Mucosa of descending colon (tissue), 3 donors: Measurements from ENCODE around the gene MAN2A2. TPM values are rescaled to one million over a fixed set of nuclear protein-coding genes. Genes with fewer than 3 reads are reported as not detected.

Experiments used
- ATAC-seq: fragments of 200-7000 bp; cut with Tn5 transposase; one replicate; pipeline ENCODE4 v1.9.1; 2020; ENCODE audit warnings: mild to moderate bottlenecking, moderate library complexity
- DNase-seq, 3 donors: peaks; one replicate each; pipeline ENCODE4 v3.0.0-alpha.2; 2020
- H3K36me3 ChIP-seq: fragments of 200-600 bp; one replicate; pipeline ENCODE4 v1.8.0; 2021; ENCODE audit warnings: low read depth, mild to moderate bottlenecking
- H3K4me1 ChIP-seq: fragments of 200-600 bp; one replicate; pipeline ENCODE4 v1.8.0; 2021; ENCODE audit warnings: low read depth, mild to moderate bottlenecking
- H3K4me3 ChIP-seq: fragments of 200-600 bp; one replicate; pipeline ENCODE4 v1.8.0; 2021; ENCODE audit warnings: mild to moderate bottlenecking
- H3K9me3 ChIP-seq: fragments of 200-600 bp; one replicate; pipeline ENCODE4 v1.8.0; 2021; ENCODE audit warnings: mild to moderate bottlenecking
- CTCF ChIP-seq: fragments of 200-600 bp; IDR thresholded peaks from one replicate; pipeline ENCODE4 v1.8.0; 2022; ENCODE audit warnings: antibody characterized with exemption, mild to moderate bottlenecking
- intact Hi-C, 2 donors: fragments of 100-400 bp; cut with DNase I in 1 of 2; cut with micrococcal nuclease in 1 of 2; formaldehyde crosslinking; loops; one replicate each; pipeline versions ENCODE4 v1.11.0 to v1.11.1; 2022; cut with DNase I, micrococcal nuclease
- total RNA-seq, 3 donors: library from RNA; stranded (reverse); fragmentation: NEBNext Ultra II Directional in 2 of 3; extraction: Animal tissue kit (Norgen Biotek cat#: 25700) in 2 of 3; gene quantifications; one replicate each; pipeline versions ENCODE4 v1.2.1 to v1.2.4, GENCODE V29; 2021 to 2023
- donor health status: DM: no; HTN: no; CAD: no; lungs with moderate emphysema.
- donor health status: DM: no; HTN: no; CAD: no.
- donor health status: DM: no; HTN: yes; CAD: no.

The MAN2A2 gene
- total RNA-seq, 3 donors from 2014 or later: 50.9 to 75.8 (median 75.3) TPM

- Histone ChIP-seq H3K36me3 (peaks cover 5% of the 10 kb centered on the region), H3K4me3 (no peak overlapping the region), H3K9me3 (no peaks in the 10 kb centered on the region), H3K4me1 (peaks cover 11% of the 10 kb centered on the region)
- DNase-seq: no peak
- TF ChIP-seq CTCF: no peak
- intact Hi-C loops: loop anchor here in 1 of 2 donors (10.0 kb wide), 2 partner anchors 186 to 356 kb away; partner anchors contain the start of gene CRTC3
- ATAC-seq: no peak
Observed at GRCh38 chr15:90880381-90881145, 22.5 kb upstream of the MAN2A2 start.

GRCh38 chr15:90881181-90881977 is 21.7 kb upstream of the MAN2A2 start:
- Histone ChIP-seq H3K4me1 (peaks cover 15% of the 10 kb centered on the region), H3K4me3 (no peak overlapping the region), H3K9me3 (no peaks in the 10 kb centered on the region), H3K36me3 (peaks cover 5% of the 10 kb centered on the region)
- ATAC-seq: no peak
- TF ChIP-seq CTCF: no peak
- no peak for DNase-seq
- intact Hi-C loops: loop anchor here in 1 of 2 donors (10.0 kb wide), 2 partner anchors 187 to 357 kb away; partner anchors contain the start of gene CRTC3

- TF ChIP-seq CTCF: no peak
- Histone ChIP-seq H3K4me3 (no peak overlapping the region), H3K9me3 (no peaks in the 10 kb centered on the region), H3K4me1 (peaks cover 15% of the 10 kb centered on the region), H3K36me3 (peaks cover 5% of the 10 kb centered on the region)
- ATAC-seq (no peak), DNase-seq (no peak)
- intact Hi-C loops: loop anchor here in 1 of 2 donors (10.0 kb wide), 2 partner anchors 187 to 357 kb away; partner anchors contain the start of gene CRTC3
Observed at GRCh38 chr15:90881978-90882721, 21.0 kb upstream of the MAN2A2 start.

- intact Hi-C loops: loop anchor here in 1 of 2 donors (10.0 kb wide), 2 partner anchors 188 to 358 kb away; partner anchors contain the start of gene CRTC3
- Histone ChIP-seq H3K4me3 (no peak overlapping the region), H3K9me3 (no peaks in the 10 kb centered on the region), H3K36me3 (peaks cover 3% of the 10 kb centered on the region), H3K4me1 (peaks cover 15% of the 10 kb centered on the region)
- DNase-seq (no peak), ATAC-seq (no peak)
- no peak for TF ChIP-seq CTCF
Observed at GRCh38 chr15:90882781-90883525, 20.1 kb upstream of the MAN2A2 start.
